GM23338 (cell line): Measurements from ENCODE around the gene CIPC. TPM values are rescaled to one million over a fixed set of nuclear protein-coding genes. Genes with fewer than 3 reads are reported as not detected.
A peak's percentile ranks its signal among the peaks of the same experiment; 100 is the strongest.

ENCODE experiments used
- ATAC-seq: fragments of 200-7000 bp; cut with Tn5 transposase; 3 replicates; pipeline ENCODE4 v1.9.1; 2020
- DNase-seq: peaks from one replicate; pipeline ENCODE4 v3.0.0-alpha.2; 2015; ENCODE audit warnings: low spot score
- H2AFZ ChIP-seq: fragments of 200-600 bp; sonication (generic); 2 replicates; pipeline ENCODE4 v1.8.0; 2016; ENCODE audit warnings: antibody characterized with exemption, mild to moderate bottlenecking, moderate library complexity
- H3F3A ChIP-seq: fragments of 200-600 bp; sonication (generic); replicated peaks from 2 replicates; pipeline ENCODE4 v1.8.0; 2017; ENCODE audit warnings: antibody characterized with exemption, mixed run types, low read depth
- H3K27ac ChIP-seq: fragments of 200-600 bp; sonication (generic); 2 replicates; pipeline ENCODE4 v1.6.1; 2016; ENCODE audit warnings: low read depth
- H3K27me3 ChIP-seq: fragments of 200-600 bp; sonication (generic); 2 replicates; pipeline ENCODE4 v1.8.0; 2016; ENCODE audit warnings: mild to moderate bottlenecking, mixed run types, moderate library complexity; ENCODE audit not compliant: insufficient read depth
- H3K36me3 ChIP-seq: fragments of 200-600 bp; sonication (generic); 2 replicates; pipeline ENCODE4 v1.8.0; 2016; ENCODE audit warnings: mild to moderate bottlenecking; ENCODE audit not compliant: insufficient read depth
- H3K4me1 ChIP-seq: fragments of 200-600 bp; sonication (generic); 2 replicates; pipeline ENCODE4 v1.8.0; 2016; ENCODE audit warnings: mild to moderate bottlenecking, moderate library complexity; ENCODE audit not compliant: insufficient read depth
- H3K4me2 ChIP-seq: fragments of 200-600 bp; sonication (generic); 2 replicates; pipeline ENCODE4 v1.7.1; 2017; ENCODE audit warnings: mixed run types
- H3K4me3 ChIP-seq: fragments of 200-600 bp; sonication (generic); 2 replicates; pipeline ENCODE4 v1.6.1; 2016; ENCODE audit warnings: mixed run types
- H3K79me2 ChIP-seq: fragments of 200-600 bp; sonication (generic); replicated peaks from 2 replicates; pipeline ENCODE4 v1.8.0; 2017; ENCODE audit warnings: mild to moderate bottlenecking; ENCODE audit not compliant: insufficient read depth
- H3K9me2 ChIP-seq: fragments of 200-600 bp; sonication (generic); 2 replicates; pipeline ENCODE4 v1.8.0; 2017; ENCODE audit not compliant: insufficient read depth
- H4K20me1 ChIP-seq: fragments of 200-600 bp; sonication (generic); replicated peaks from 2 replicates; pipeline ENCODE4 v1.8.0; 2017; ENCODE audit warnings: mild to moderate bottlenecking; ENCODE audit not compliant: insufficient read depth
- H3K27ac Mint-ChIP-seq: 2 replicates; pipeline ENCODE4 v1.8.0; 2020; ENCODE audit warnings: inconsistent platforms, mild to moderate bottlenecking, moderate library complexity, mixed read lengths
- H3K27me3 Mint-ChIP-seq: 3 replicates; pipeline ENCODE4 v1.8.0; 2022; ENCODE audit warnings: low read depth, mild to moderate bottlenecking, moderate library complexity, mixed read lengths, inconsistent platforms; ENCODE audit not compliant: insufficient read depth, poor library complexity
- H3K36me3 Mint-ChIP-seq: 3 replicates; pipeline ENCODE4 v1.8.0; 2021; ENCODE audit warnings: low read depth, mild to moderate bottlenecking, inconsistent platforms, moderate library complexity, mixed read lengths
- H3K4me1 Mint-ChIP-seq: 3 replicates; pipeline ENCODE4 v1.8.0; 2020; ENCODE audit warnings: mild to moderate bottlenecking, inconsistent platforms, mixed read lengths
- H3K4me3 Mint-ChIP-seq: 3 replicates; pipeline ENCODE4 v1.8.0; 2021; ENCODE audit warnings: moderate library complexity, mild to moderate bottlenecking, inconsistent platforms, mixed read lengths
- H3K9me3 Mint-ChIP-seq: 3 replicates; pipeline ENCODE4 v1.8.0; 2020; ENCODE audit warnings: moderate library complexity, mild to moderate bottlenecking, inconsistent platforms, mixed read lengths
- CREB1 ChIP-seq: fragments of 250-450 bp; sonication (Bioruptor Pico); IDR thresholded peaks from 2 replicates; pipeline ENCODE4 v1.5.0; 2020; ENCODE audit warnings: low read depth, mild to moderate bottlenecking, moderate library complexity
- CTCF ChIP-seq, 2 experiments: fragments of 200-600 bp in 1 of 2; sonication (generic) in 1 of 2; conservative IDR thresholded peaks; 2 replicates each; pipeline versions ENCODE4 v1.5.1 to v1.6.1; 2016 to 2017; ENCODE audit warnings: antibody characterized with exemption in 2 of 2, low read depth in 2 of 2, mild to moderate bottlenecking in 2 of 2, moderate library complexity in 1 of 2
- ETS1 ChIP-seq: IDR thresholded peaks from 2 replicates; pipeline ENCODE4 v1.6.1; 2016; ENCODE audit warnings: antibody characterized with exemption
- EZH2 ChIP-seq: fragments of 200-600 bp; sonication (generic); IDR thresholded peaks from one replicate; pipeline ENCODE4 v1.8.0; 2017; ENCODE audit warnings: antibody characterized with exemption, mild to moderate bottlenecking, low read depth; ENCODE audit not compliant: unreplicated experiment
- EZH2phosphoT487 ChIP-seq: fragments of 200-600 bp; sonication (generic); IDR thresholded peaks from one replicate; pipeline ENCODE4 v1.8.1; 2018; ENCODE audit warnings: antibody characterized with exemption; ENCODE audit not compliant: unreplicated experiment
- JUNB ChIP-seq: IDR thresholded peaks from one replicate; pipeline ENCODE4 v1.6.1; 2016; ENCODE audit warnings: antibody characterized with exemption; ENCODE audit not compliant: unreplicated experiment
- NANOG ChIP-seq: IDR thresholded peaks from 2 replicates; pipeline ENCODE4 v1.6.1; 2016; ENCODE audit warnings: antibody characterized with exemption, borderline replicate concordance
- POLR2AphosphoS5 ChIP-seq: IDR thresholded peaks from 2 replicates; pipeline ENCODE4 v1.6.1; 2016; ENCODE audit warnings: antibody characterized with exemption, low read depth
- REST ChIP-seq: IDR thresholded peaks from one replicate; pipeline ENCODE4 v1.6.1; 2018; ENCODE audit warnings: antibody characterized with exemption; ENCODE audit not compliant: unreplicated experiment
- STAT1 ChIP-seq: IDR thresholded peaks from one replicate; pipeline ENCODE4 v1.6.1; 2016; ENCODE audit warnings: antibody characterized with exemption; ENCODE audit not compliant: unreplicated experiment
- ZNF114 ChIP-seq: fragments of 250-450 bp; sonication (Bioruptor Pico); IDR thresholded peaks from 2 replicates; pipeline ENCODE4 v1.5.0; 2020; ENCODE audit warnings: mild to moderate bottlenecking, moderate library complexity
- ZNF331 ChIP-seq: fragments of 250-450 bp; sonication (Bioruptor Pico); IDR thresholded peaks from 2 replicates; pipeline ENCODE4 v1.5.0; 2020; ENCODE audit warnings: low read depth, mild to moderate bottlenecking, moderate library complexity
- ZNF462 ChIP-seq: fragments of 250-450 bp; sonication (Bioruptor Pico); IDR thresholded peaks from 2 replicates; pipeline ENCODE4 v1.5.0; 2020; ENCODE audit warnings: mild to moderate bottlenecking, moderate library complexity
- polyA plus RNA-seq: library from polyadenylated mRNA; unstranded; fragments of >200 nt; fragmentation: Nextera tagmentation; extraction: Ambion mirVana; gene quantifications from 2 replicates; pipeline ENCODE4 v1.2.1, GENCODE V29; 2016
- total RNA-seq: library from RNA; depleted of rRNA; stranded (reverse); fragments of >200 nt; shearing (Covaris generic); gene quantifications from 2 replicates; pipeline ENCODE4 v1.2.3, GENCODE V29; 2014

The CIPC gene
- total and polyA plus RNA-seq, 2 experiments from 2014 or later: 8.1 to 36.9 TPM

GRCh38 chr14:77109656-77110055 lies 11.6 kb downstream of the CIPC start:
- Mint-ChIP-seq H3K27me3 (peaks cover 2% of the 10 kb centered on the region), H3K4me3 (no peak overlapping the region), H3K27ac (peak overlapping the region; percentile 88), H3K9me3 (no peaks in the 10 kb centered on the region), H3K36me3 (peaks cover 48% of the 10 kb centered on the region), H3K4me1 (peaks cover 66% of the 10 kb centered on the region)
- TF ChIP-seq STAT1: no peak
- TF ChIP-seq ZNF114 (CRISPR knock-in tag): no peak
- TF ChIP-seq JUNB: no peak
- TF ChIP-seq NANOG: no peak
- TF ChIP-seq ZNF462 (CRISPR knock-in tag): no peak
- no peak for TF ChIP-seq ETS1
- TF ChIP-seq CTCF (conservative IDR thresholded peaks at IDR 0.05; ENCODE audit: low read depth in 2 of 2): no peak
- TF ChIP-seq POLR2AphosphoS5: no peak
- TF ChIP-seq EZH2: no peak
- TF ChIP-seq REST: no peak
- no peak for TF ChIP-seq ZNF331 (CRISPR knock-in tag)
- no peak for TF ChIP-seq CREB1
- TF ChIP-seq EZH2phosphoT487: no peak
- no peaks in the 10 kb centered on the region for H3K27me3 ChIP-seq
- peaks cover 41% of the 10 kb centered on the region for H3K4me1 ChIP-seq
- ATAC-seq (peak; percentile 11), DNase-seq (no peak)
- peak overlapping the region; percentile 96 for H3K27ac ChIP-seq
- peak overlapping the region; percentile 36 for H3K4me2 ChIP-seq
- no peak overlapping the region for H2AFZ ChIP-seq
- no peak overlapping the region for H3K4me3 ChIP-seq
- peaks cover 11% of the 10 kb centered on the region; the same call in 1 of the 2 replicates for H3F3A ChIP-seq
- H3K79me2 ChIP-seq: peaks cover 16% of the 10 kb centered on the region
- H3K9me2 ChIP-seq: no peaks in the 10 kb centered on the region
- H4K20me1 ChIP-seq: no peaks in the 10 kb centered on the region
- peaks cover 13% of the 10 kb centered on the region; the same call in 1 of the 2 replicates for H3K36me3 ChIP-seq
